ENCODE data around the gene ARSA. TPM values are rescaled to one million over a fixed set of nuclear protein-coding genes. Genes with fewer than 3 reads are reported as not detected.

The ARSA gene
- polyA plus RNA-seq, 12 donors = 10.4 to 22.9 (median 13.4) TPM; not detected in 1

DNA sequence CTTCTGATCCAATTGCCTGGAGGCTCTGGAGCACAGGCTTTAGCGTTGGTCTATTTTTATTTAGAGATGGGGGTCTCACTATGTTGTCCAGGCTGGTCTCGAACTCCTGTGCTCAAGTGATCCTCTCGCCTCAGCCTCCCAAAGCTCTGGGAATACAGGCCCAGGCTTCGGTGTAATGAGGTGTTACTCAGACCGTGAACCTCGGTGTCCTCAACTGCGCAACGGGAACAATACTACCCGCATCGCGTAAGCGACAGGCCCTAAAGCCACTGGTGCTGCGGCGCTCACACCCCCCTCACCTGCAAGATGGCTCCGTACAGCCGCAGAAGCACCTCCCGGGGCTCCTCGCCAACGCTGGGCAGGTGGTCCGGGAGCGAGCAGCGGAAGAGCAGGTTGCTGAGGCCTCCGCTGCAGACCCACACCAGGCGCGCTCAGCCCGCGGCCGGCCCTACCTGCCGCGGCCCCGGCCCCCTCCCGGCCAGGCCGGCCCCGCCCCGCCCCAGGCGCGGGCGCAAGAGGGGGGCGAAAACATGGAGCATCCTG lies 45.9 kb downstream of the ARSA start:
- DNase-seq = peak; percentile 15

DNA sequence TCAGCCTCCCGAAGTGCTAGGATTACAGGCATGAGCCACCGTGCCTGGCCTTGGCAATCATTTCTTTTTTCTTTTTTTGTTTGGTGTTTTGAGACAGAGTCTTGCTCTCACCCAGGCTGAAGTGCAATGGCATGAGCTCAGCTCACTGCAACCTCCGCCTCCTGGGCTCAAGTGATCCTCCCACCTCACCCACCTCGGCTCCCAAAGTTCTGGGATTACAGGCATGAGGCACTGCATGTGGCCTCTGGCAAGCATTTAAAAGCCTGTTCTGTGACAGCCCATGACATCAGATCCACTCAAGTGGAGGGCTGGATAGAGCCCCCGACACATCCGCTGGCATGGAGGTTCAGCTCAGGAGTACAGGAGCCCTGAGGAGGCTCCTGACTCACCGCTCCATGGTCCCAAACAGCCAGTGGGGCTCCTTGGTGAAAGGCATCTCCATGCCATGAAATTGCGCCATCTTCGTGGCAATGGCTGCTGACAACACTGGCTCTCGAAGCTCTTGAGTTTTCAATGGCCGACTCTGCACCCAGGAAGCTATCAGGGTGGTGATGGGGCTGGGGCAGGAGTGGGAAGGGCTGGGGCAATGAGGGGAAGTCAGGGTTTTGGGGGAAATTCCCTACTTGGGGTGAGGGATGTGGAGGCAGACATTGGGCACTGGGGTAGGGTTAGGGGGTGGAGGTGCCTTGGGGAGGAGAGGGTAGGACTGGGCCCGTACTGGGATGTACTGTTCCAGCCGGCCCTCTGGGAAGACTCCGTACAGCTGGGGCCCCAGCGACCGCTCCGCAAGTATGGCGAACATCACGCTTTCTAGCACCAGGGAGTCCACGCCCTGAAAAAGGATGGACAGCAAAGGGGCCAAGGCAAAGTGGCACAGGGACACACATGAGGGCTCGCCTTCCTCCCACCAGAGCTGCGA lies 46.7 kb downstream of the ARSA start:
- DNase-seq = no peak

DNA sequence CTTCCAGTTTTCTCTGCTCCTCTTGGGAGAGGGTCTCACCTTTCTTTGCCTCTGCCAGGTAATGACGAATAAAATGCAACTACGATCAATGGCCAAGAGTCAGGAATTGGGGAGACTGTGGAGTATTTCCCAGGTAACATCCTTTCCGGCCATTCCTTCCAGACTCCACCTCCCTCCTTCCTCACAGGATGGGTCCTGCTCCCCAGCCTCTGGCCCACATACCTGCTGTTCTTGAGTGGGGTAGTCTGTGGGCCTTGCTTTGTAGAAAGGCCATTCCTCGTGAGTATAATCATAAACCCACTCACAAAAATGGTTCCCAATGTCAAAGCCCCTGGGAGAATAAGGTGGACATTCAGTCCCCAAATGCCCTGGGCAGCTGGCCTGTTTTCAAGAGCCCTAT lies 48.2 kb downstream of the ARSA start:
- DNase-seq = no peak

DNA sequence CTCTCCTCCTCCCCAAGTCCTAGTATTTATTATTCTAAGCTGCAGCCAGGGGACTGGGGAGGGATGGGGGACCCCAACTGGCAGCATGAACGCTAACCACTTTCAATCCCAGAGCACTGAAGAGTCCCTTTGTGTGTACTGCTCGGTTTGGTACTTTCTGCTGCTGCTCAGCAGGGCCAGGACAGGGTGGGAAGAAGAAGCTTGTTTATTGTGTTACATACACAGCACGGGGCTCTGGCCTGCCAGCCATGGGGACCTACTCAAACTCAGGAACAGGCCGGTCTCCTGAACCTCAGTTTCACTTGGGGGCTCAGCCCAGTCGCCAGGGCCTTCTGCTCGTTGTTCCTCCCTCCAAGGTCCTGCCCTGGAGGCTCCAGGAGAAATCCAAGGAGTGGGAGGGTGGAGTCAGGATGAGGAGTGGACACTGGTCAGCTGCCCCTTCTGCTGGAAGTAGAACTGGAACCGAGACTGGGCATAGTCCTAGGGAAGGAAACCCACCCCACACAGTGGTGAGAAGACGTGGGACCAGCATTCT lies 49.1 kb downstream of the ARSA start:
- no peak for DNase-seq

DNA sequence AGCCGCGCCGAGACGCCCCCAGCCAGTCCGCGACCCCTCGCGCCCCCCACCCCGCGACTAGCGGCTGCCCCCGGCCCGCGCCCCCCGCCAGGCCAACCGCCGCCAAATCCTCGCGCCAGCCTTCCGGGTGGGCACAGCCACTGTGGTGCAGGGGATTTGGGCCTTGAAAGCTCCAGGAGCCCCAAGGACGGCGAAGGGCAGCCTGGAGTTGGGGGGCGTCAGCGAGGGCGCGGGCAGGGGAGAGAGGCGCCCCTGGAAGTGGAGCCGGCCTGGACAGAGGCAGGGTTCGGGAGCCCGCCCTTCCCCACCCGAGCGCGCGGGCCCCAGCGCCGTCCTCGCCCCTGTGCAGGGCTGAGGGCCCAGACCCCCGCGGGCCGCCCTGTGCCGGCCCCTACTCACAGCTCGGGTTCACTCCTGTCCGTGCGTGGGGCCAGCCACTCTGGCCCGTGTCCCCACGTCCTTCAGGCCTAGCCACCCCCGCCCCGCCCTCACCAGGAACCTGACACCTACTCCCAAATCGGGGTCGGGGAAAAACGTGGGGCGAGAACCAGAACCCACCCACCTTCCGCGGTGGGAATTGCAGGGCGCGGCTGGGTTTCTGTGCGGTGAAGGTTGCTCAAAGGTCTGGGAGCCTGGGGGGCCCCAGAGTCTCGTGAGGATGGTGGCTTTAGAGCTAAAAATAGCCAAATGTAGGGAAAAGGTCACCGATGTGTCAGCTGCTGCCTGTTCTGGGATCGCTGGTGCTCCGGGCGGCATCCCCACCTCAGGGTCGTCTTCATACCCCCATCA lies 49.8 kb downstream of the ARSA start, which contains the start of gene CPT1B:
TSS of gene CPT1B (minus strand) at position 441 of the 789 bp plus-strand sequence. CDS start 512 bp downstream, outside the sequence.
- no peak for DNase-seq

DNA sequence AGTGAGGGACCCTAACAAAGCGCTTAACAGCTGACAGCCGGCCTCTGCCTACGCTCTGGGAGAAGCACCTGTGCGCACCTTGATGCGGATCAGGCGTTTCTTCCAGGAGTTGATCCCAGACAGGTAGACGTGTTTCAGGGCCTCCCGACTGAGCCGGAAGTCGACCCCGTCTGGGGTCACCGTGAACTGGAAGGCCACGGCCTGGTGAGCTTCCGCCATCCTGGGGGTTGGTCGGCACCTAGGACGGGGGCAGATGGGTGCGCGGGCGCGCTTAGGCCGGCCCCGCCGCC lies 50.3 kb downstream of the ARSA start:
- DNase-seq = no peak

DNA sequence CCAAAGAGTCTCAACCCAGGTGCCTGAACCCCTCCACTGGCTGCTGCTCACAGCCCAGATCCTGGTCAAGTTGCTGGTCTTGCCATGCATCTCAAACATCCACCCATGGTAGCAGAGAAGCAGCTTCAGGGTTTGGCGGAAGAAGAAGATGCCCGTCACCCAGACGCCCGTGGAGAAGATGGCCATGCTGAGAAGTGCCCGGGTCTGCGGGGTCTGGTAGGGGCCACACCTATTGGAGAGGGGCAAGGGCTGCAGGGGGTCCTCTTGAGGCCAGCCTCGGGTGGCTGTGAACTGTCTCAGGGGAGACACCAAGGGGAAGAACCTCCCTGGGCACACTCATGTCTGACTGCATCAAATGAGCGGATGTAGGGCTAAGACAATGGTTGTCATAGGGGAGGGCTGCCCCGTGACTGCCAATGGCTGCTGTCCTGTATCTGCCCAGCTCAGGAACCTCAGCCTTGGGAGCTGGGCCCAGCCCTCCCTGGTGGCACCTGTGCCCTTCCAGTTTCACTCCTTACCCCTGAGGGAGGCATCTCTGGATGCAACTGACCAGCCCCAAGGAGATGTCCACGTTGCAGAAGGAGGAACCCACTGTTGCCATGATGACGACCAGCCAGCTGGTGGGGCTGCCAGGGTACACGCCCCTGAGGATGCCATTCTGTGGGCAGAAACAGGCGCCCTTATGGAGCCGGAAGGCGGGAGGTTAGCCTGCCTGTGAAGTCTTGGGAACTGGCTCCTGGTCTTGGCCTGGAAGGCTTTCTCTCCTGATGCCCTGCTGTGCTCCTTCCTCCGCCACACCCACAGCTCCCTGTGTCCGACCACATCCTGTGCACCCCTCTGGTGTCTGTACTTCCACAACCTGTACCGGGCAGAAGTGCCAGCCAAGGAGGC lies 50.9 kb downstream of the ARSA start:
- DNase-seq = no peak

DNA sequence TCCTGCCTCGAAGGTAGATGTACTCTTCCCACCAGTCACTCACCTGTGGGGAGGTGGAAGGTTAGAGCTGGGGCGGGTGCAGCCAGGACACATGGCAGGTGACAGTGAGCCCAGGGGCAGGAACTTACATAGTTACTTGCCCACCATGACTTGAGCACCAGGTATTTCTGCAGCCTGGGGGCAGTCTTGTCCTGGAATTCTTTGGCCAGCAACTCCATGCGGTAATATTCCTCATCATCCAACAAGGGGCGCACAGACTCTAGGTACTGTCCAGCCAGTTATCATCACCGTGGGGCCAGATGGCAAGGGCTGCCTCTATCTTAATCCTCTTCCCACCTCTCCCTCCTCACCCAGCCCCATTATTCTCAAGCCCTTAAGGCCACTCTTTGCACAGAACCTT lies 51.9 kb downstream of the ARSA start:
- no peak for DNase-seq

DNA sequence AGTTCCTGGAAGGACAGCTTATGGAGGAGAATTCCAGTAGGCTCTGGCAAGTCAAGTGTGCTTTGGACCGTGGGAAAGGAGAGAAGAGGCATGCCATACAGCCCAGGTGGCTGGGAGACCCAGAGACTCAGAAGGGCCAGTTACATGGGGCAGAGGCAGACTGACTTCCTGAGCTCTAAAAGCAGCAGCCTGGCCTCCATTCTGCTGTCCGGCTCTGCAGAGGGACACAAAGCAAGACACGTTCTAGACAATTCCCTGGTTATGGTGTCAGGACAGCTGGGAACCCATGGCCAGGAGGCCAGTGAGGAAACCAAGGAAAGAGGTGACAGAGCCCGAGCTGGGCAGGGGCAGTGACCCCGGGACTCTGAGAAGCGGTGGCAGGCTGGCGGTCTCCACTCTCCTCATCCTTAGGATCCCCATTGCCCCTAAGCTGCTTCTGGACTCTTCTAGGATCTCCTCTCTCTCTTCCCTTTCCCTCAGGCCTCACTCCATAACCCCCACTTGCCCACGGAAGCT lies 52.5 kb downstream of the ARSA start:
- DNase-seq = no peak

Other genes starting within 250 kb of the ARSA start
- gene SBF1, start 153.1 kb downstream of the ARSA start, polyA plus RNA-seq (ENCODE audit: insufficient read length in 12 of 12) = 10 to 100 TPM in 11 of 12 donors, not detected in 1; 28.1 to 48.3 (median 35.0) TPM
- 1 to 10 TPM in 1 of 12 donors, under 1 TPM in 9, not detected in 2; 0.16 to 1.6 (median 0.34) TPM for gene ADM2, start 146.6 kb downstream of the ARSA start, polyA plus RNA-seq (ENCODE audit: insufficient read length in 12 of 12)
- under 1 TPM in 3 of 12 donors, not detected in 9; 0.16 to 0.20 (median 0.18) TPM for gene MIOX, start 141.3 kb downstream of the ARSA start, polyA plus RNA-seq (ENCODE audit: insufficient read length in 12 of 12)
- gene LMF2, start 120.5 kb downstream of the ARSA start, polyA plus RNA-seq (ENCODE audit: insufficient read length in 12 of 12) = 10 to 100 TPM in 11 of 12 donors, not detected in 1; 26.3 to 67.1 (median 33.1) TPM
- 10 to 100 TPM in 11 of 12 donors, not detected in 1; 22.0 to 33.1 (median 29.8) TPM for gene NCAPH2, start 119.9 kb downstream of the ARSA start, polyA plus RNA-seq (ENCODE audit: insufficient read length in 12 of 12)
- gene SCO2, start 102.6 kb downstream of the ARSA start, polyA plus RNA-seq (ENCODE audit: insufficient read length in 12 of 12) = 1 to 10 TPM in 7 of 12 donors, under 1 TPM in 1, not detected in 4; 0.28 to 4.3 (median 2.0) TPM
- 10 to 100 TPM in 1 of 12 donors, 1 to 10 TPM in 10, not detected in 1; 1.9 to 25.0 (median 2.9) TPM for gene TYMP, start 98.1 kb downstream of the ARSA start, polyA plus RNA-seq (ENCODE audit: insufficient read length in 12 of 12)
- under 1 TPM in 2 of 12 donors, not detected in 10; 0.09 to 0.17 TPM for gene KLHDC7B, start 82.3 kb downstream of the ARSA start, polyA plus RNA-seq (ENCODE audit: insufficient read length in 12 of 12)
- gene SYCE3, start 65.2 kb downstream of the ARSA start, polyA plus RNA-seq (ENCODE audit: insufficient read length in 12 of 12) = not detected
- gene CPT1B, start 49.7 kb downstream of the ARSA start, polyA plus RNA-seq (ENCODE audit: insufficient read length in 12 of 12) = 10 to 100 TPM in 11 of 12 donors, not detected in 1; 22.1 to 61.0 (median 35.1) TPM
- gene CHKB, start 45.3 kb downstream of the ARSA start, polyA plus RNA-seq (ENCODE audit: insufficient read length in 12 of 12) = 10 to 100 TPM in 11 of 12 donors, not detected in 1; 36.0 to 74.3 (median 47.3) TPM
- gene MAPK8IP2, start 27.4 kb downstream of the ARSA start, polyA plus RNA-seq (ENCODE audit: insufficient read length in 12 of 12) = 1 to 10 TPM in 1 of 12 donors, under 1 TPM in 10, not detected in 1; 0.11 to 3.1 (median 0.43) TPM
- gene SHANK3, start 44.7 kb upstream of the ARSA start, polyA plus RNA-seq (ENCODE audit: insufficient read length in 12 of 12) = 10 to 100 TPM in 11 of 12 donors, not detected in 1; 10.7 to 26.1 (median 14.6) TPM
- gene ACR, start 110.1 kb upstream of the ARSA start, polyA plus RNA-seq (ENCODE audit: insufficient read length in 12 of 12) = under 1 TPM in 7 of 12 donors, not detected in 5; 0.15 to 0.58 (median 0.32) TPM
- 10 to 100 TPM in 11 of 12 donors, not detected in 1; 16.8 to 48.7 (median 20.0) TPM for gene RABL2B, start 155.5 kb upstream of the ARSA start, polyA plus RNA-seq (ENCODE audit: insufficient read length in 12 of 12)

Data from muscle of arm (tissue), 12 donors.